Mononuclear cell (primary cell): ENCODE data around the gene RBM33. TPM values are rescaled to one million over a fixed set of nuclear protein-coding genes. Genes with fewer than 3 reads are reported as not detected.

Experiments used
- H3K27me3 ChIP-seq: 2 replicates; pipeline ENCODE4 v1.6.0; 2011; ENCODE audit warnings: low read length, control low read depth; ENCODE audit not compliant: insufficient read depth
- H3K4me1 ChIP-seq: 2 replicates; pipeline ENCODE4 v1.5.1; 2011; ENCODE audit warnings: mild to moderate bottlenecking, low read length, control low read depth; ENCODE audit not compliant: insufficient read depth
- H3K4me3 ChIP-seq: 2 replicates; pipeline ENCODE4 v1.5.1; 2011; ENCODE audit warnings: mild to moderate bottlenecking, low read length, moderate library complexity
- H3K9me3 ChIP-seq: 2 replicates; pipeline ENCODE4 v1.5.1; 2011; ENCODE audit warnings: low read depth, mild to moderate bottlenecking, control low read depth, low read length
- total RNA-seq: library from RNA; depleted of rRNA; stranded (reverse); fragments of >200 nt; gene quantifications from one replicate; pipeline ENCODE4 v1.2.3, GENCODE V29; 2012

The RBM33 gene
- total RNA-seq, 1 donor, result 100 TPM

- Histone ChIP-seq H3K27me3 (no peaks in the 10 kb centered on the region), H3K4me3 (no peak overlapping the region), H3K4me1 (no peaks in the 10 kb centered on the region), H3K9me3 (no peaks in the 10 kb centered on the region)
These were observed 185.5 kb downstream of the RBM33 start for GRCh38 chr7:155829796-155830470.

Other genes starting within 250 kb of the RBM33 start
- gene EN2, start 186.5 kb upstream of the RBM33 start, total RNA-seq, result not detected
- gene CNPY1, start 98.1 kb upstream of the RBM33 start, total RNA-seq, result not detected
- 0.10 TPM for gene SHH, start 167.8 kb downstream of the RBM33 start, total RNA-seq